ENCODE data around the gene FILIP1L.

FILIP1L gene

DNA sequence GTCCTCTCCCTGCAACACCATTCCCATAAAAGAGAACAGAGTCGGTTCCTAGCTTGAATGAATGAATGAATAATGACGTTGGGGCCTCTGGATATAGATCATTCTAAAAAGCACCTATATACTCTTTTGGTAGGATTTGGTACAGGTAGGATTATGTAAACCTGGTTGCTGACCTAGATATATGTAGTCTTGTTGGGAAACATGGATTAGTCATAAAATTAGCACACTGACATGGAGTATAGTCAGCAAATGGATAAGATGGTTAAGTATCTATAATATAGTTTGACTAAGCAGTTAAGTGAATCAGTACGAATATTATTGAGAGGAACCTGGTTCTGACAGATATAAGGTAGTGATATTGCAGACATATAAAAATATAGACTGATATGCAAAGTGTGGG lies 142.5 kb downstream of the FILIP1L start:
- DNase-seq (ENCODE audit: extremely low read depth, low read depth): no peak
- TF ChIP-seq, protein P1, sequence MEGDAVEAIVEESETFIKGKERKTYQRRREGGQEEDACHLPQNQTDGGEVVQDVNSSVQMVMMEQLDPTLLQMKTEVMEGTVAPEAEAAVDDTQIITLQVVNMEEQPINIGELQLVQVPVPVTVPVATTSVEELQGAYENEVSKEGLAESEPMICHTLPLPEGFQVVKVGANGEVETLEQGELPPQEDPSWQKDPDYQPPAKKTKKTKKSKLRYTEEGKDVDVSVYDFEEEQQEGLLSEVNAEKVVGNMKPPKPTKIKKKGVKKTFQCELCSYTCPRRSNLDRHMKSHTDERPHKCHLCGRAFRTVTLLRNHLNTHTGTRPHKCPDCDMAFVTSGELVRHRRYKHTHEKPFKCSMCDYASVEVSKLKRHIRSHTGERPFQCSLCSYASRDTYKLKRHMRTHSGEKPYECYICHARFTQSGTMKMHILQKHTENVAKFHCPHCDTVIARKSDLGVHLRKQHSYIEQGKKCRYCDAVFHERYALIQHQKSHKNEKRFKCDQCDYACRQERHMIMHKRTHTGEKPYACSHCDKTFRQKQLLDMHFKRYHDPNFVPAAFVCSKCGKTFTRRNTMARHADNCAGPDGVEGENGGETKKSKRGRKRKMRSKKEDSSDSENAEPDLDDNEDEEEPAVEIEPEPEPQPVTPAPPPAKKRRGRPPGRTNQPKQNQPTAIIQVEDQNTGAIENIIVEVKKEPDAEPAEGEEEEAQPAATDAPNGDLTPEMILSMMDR (IDR thresholded peaks at IDR 0.05; ENCODE audit: low read depth, low read length): no peak

DNA sequence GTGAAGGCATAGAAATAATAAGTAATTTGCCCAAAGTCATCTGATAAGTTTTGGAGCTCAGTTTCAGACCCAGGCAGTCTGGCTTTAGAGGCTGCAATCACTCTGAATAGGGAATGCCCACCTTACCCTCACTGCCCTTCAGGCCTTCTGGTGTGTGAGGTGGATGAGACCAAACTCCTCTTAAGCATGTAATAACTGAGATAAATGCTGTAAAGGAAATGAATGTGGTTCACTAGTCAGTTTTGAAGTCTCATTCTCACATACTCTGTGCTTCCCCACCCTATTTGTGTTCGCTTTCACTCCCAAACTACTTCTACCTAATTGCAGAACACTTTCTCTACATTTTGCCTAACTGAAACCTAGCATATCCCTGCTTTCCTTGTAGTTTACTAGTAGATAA lies 144.1 kb downstream of the FILIP1L start:
- TF ChIP-seq, protein P1 (IDR thresholded peaks at IDR 0.05; ENCODE audit: low read depth, low read length): no peak
- DNase-seq (ENCODE audit: extremely low read depth, low read depth): no peak

DNA sequence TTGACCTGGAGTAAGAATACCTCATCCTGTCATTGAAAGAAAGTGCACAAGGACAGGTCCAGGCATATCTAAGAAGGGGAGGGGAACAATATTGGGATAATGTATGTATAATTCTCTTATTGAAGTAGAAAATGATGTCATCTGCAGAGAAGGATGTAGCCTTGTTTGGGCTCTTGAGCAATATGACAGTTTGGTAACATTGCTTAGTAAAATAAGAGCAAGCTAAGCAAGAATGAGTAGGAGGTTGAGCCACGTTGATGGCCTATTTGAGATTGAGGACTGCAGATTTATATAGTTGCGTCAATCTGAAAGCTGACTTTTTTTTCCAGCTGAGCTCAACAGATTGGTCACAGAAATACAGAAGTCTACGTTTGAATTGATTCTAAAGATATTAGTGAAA lies 145.2 kb downstream of the FILIP1L start:
- TF ChIP-seq, protein P1 (IDR thresholded peaks at IDR 0.05; ENCODE audit: low read depth, low read length): no peak
- DNase-seq (ENCODE audit: extremely low read depth, low read depth): no peak

DNA sequence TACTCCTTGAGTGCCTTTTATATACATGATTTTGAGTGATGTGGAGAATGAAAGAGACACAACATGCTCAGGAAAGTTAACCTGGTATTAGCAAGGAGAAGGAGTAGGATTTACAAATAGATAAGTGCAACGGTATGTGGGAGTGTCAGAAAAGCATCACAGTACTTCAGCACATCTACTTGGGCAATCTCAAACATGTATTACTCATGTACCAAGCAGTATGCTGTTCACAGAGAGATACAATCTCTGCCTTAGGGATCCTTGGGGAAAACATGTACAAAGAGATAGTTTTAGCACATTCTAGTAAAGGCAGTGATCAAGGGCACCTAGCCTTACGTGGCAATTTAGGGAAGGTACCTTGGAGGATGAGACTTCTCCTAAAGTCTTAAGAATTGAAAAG lies 146.5 kb downstream of the FILIP1L start:
- DNase-seq (ENCODE audit: extremely low read depth, low read depth): no peak
- TF ChIP-seq, protein P1 (IDR thresholded peaks at IDR 0.05; ENCODE audit: low read depth, low read length): no peak

DNA sequence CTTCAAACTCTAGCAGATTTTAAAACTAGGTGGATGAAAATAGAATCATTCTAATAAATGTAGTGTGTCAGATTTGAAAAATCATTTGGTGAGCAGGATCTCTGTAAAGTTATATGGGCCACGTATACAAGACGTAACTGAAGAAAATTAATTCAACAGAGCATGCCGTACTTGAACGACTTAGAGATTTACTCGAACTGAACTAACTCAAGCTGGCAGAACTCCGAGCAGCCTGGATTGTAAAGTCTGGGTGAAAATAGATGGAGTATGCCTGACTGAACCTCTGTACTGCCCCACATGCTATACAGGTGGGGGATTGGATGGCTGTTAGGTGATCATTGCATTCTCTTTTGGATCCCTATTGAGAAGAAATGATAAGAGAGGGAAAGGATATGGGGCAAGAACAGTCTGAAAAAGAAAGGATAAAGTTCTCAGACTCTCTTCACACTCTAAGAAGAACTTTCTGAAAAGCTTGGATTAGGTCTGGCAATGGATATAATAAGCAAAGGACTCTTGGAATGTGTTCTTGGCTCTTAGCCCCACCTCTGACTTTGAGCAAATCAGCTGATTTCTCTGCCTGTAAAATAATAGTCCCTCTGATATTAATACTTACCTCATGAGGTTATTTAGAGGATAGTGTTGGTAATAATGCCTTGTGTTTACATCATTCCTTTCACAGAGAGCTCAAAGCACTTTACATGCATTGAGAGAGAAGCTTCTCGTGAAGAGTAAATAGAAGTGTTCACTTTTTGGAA lies 147.5 kb downstream of the FILIP1L start:
- TF ChIP-seq, protein P1 (IDR thresholded peaks at IDR 0.05; ENCODE audit: low read depth, low read length): no peak
- DNase-seq (ENCODE audit: extremely low read depth, low read depth): no peak

DNA sequence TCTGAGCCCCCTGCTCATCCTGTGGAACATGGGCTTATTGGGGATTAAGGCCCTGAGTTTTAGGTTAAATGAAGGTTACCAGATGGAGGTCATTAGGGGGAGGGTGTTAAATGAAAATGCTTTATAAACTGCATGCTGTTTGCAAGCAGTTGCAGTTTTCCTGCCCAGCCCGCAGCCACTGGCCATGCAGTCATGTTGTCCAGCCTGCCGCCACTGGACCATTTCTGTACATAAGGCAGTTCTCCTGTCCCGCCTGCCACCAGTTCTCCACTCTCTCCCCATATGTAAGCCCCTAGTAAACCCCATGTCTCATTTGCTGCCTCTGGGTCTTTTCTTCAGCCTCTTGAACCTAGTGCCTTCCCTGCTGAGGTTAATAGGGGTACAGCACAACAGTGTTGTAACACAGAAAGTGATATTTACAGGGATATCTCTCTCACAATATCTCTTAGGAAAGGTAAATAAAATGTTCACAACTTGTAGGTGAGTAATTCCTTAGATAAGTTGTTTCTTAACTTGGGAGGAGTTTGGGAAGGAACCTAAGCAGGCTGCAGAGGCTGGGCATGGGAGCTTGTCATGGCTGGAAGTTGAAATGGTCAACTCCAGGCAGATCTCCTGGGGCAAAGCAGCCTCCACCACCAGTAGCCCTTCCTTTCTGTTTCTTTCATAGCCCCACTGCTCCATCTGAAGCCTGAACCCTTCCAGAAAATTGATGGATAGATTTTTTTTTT lies 148.5 kb downstream of the FILIP1L start:
- DNase-seq (ENCODE audit: extremely low read depth, low read depth): no peak
- TF ChIP-seq, protein P1 (IDR thresholded peaks at IDR 0.05; ENCODE audit: low read depth, low read length): no peak

DNA sequence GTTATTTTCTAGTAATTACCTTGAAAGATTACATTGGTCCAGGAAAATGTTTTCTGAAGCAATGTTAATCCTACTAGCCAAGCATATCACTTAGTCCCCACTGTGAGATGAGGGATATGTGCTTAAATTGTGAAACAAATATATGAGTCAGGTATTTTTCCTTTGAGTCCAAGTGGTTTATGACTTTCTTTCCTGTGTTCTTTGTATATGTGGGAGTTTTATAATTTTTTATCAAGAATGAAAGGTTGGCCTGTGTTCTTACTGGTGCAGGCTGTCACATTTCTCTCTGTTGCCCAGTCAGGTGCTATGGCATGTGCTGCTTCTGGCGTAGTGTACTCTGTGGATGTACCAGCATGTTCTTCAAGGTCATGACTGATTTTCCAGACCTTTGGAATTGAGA lies 149.2 kb downstream of the FILIP1L start:
- no peak for DNase-seq (ENCODE audit: extremely low read depth, low read depth)
- TF ChIP-seq, protein P1 (IDR thresholded peaks at IDR 0.05; ENCODE audit: low read depth, low read length): no peak
